Ovary (tissue), 9 donors: ENCODE results near the gene BRWD1. TPM values are rescaled to one million over a fixed set of nuclear protein-coding genes. Genes with fewer than 3 reads are reported as not detected.

Experiments used
- DNase-seq, 5 donors: peaks; one replicate each; pipeline ENCODE4 v3.0.0-alpha.2; 2019 to 2020
- H3K27ac ChIP-seq, 2 donors: fragments of 200-600 bp; one replicate each; pipeline versions ENCODE4 v1.5.1 to v1.8.0; 2019 to 2022
- H3K27me3 ChIP-seq: fragments of 200-600 bp; one replicate; pipeline ENCODE4 v1.8.0; 2022
- H3K36me3 ChIP-seq: fragments of 200-600 bp; sonication (generic); one replicate; pipeline ENCODE4 v1.5.1; 2019
- H3K4me1 ChIP-seq: one replicate; pipeline ENCODE4 v1.8.1; 2013; ENCODE audit warnings: mild to moderate bottlenecking, moderate library complexity; ENCODE audit not compliant: insufficient read depth
- H3K4me3 ChIP-seq: fragments of 200-600 bp; sonication (generic); one replicate; pipeline ENCODE4 v1.5.1; 2017
- H3K9me3 ChIP-seq, 2 donors: fragments of 200-600 bp in 1 of 2; sonication (generic) in 1 of 2; one replicate each; pipeline versions ENCODE4 v1.5.1 to v1.8.1; 2013 to 2019; ENCODE audit warnings: mild to moderate bottlenecking in 1 of 2, moderate library complexity in 1 of 2
- CTCF ChIP-seq, 3 donors: fragments of 450-650 bp in 2 of 3; fragments of 200-600 bp in 1 of 3; IDR thresholded peaks; one replicate each; pipeline versions ENCODE4 v1.5.1 to v1.8.0; 2016 to 2022; ENCODE audit warnings: antibody characterized with exemption in 3 of 3, mild to moderate bottlenecking in 1 of 3
- EP300 ChIP-seq: sonication (generic); formaldehyde crosslinking; IDR thresholded peaks from one replicate; pipeline ENCODE4 v1.6.1; 2017; ENCODE audit warnings: antibody characterized with exemption
- POLR2A ChIP-seq: fragments of 450-650 bp; IDR thresholded peaks from one replicate; pipeline ENCODE4 v1.6.1; 2017; ENCODE audit warnings: antibody characterized with exemption, mild to moderate bottlenecking, moderate library complexity
- WGBS, 3 donors: extraction: QIAGEN DNeasy Blood & Tissue Kit in 1 of 3; methylation state at CpG; one replicate each; pipeline versions ENCODE4 v1.1.5 to v1.1.7; 2013 to 2017; 5-methylcytosine and 5-hydroxymethylcytosine counted together
- intact Hi-C, 4 donors: fragments of 100-400 bp; cut with DNase I; formaldehyde crosslinking; loops; one replicate each; pipeline versions ENCODE4 v1.11.0 to v1.15.1; 2022 to 2023
- polyA plus RNA-seq, 2 donors: library from polyadenylated mRNA; stranded (reverse); fragments of 200-250 nt in 1 of 2; fragments of 350-450 nt in 1 of 2; fragmentation: Illumina TruSeq in 1 of 2; extraction: RNeasy Lipid Tissue Mini Kit (QIAGEN cat#74804) in 1 of 2; gene quantifications; one replicate each; pipeline ENCODE4 v1.2.3, GENCODE V29; 2013 to 2014
- total RNA-seq, 7 donors: library from RNA; depleted of rRNA in 2 of 7; stranded (reverse); fragments of >200 nt in 2 of 7; fragmentation: NEBNext Ultra II Directional in 3 of 7; extraction: Animal tissue kit (Norgen Biotek cat#: 25700) in 3 of 7; gene quantifications; one replicate each; pipeline versions ENCODE4 v1.1.0 to v1.2.4, GENCODE V29; 2016 to 2023
- donor health status: DM: no; HTN: no; CAD: no; lungs with moderate emphysema.
- donor health status: DM: no; HTN: no; CAD: no.
- donor health status: Bipolar disorder and iron deficiency.
- donor health status: DM: yes; HTN: yes; CAD: no.
- donor health status: DM: no; HTN: no; CAD: no.
- donor health status: DM: yes; HTN: yes; CAD: no.

BRWD1 gene
- total and polyA plus RNA-seq, 9 donors = 15.7 to 73.0 (median 49.6) TPM

- no peak for DNase-seq
- Histone ChIP-seq H3K27me3 (no peaks in the 10 kb centered on the region), H3K9me3 (no peaks in the 10 kb centered on the region), H3K4me1 (no peaks in the 10 kb centered on the region), H3K4me3 (no peak overlapping the region), H3K36me3 (no peaks in the 10 kb centered on the region), H3K27ac (no peak overlapping the region)
- intact Hi-C loops = loop anchor here in 1 of 4 donors (10.0 kb wide), 1 partner anchor 147 kb away; a partner anchor contains a TSS
- no peak for TF ChIP-seq POLR2A
- TF ChIP-seq CTCF (IDR thresholded peaks at IDR 0.05) = no peak
- no peak for TF ChIP-seq EP300
- WGBS, 3 donors = 50 to 79% (median 60%) methylated on average over 1 of the region's 1 CpG
Observed at GRCh38 chr21:39238275-39238674, 75.2 kb downstream of the BRWD1 start.

- Histone ChIP-seq H3K4me1 (no peaks in the 10 kb centered on the region), H3K9me3 (no peaks in the 10 kb centered on the region), H3K27me3 (no peaks in the 10 kb centered on the region), H3K4me3 (no peak overlapping the region), H3K27ac (no peak overlapping the region), H3K36me3 (no peaks in the 10 kb centered on the region)
- TF ChIP-seq POLR2A (no peak), EP300 (no peak), CTCF (IDR thresholded peaks at IDR 0.05) (no peak)
- no peak for DNase-seq
- WGBS, 3 donors = 89 to 94% (median 89%) methylated on average over 3 of the region's 3 CpGs
- intact Hi-C loops = loop anchor here in 1 of 4 donors (10.0 kb wide), 1 partner anchor 152 kb away; a partner anchor contains a TSS
Observed at GRCh38 chr21:39232861-39233291, 80.6 kb downstream of the BRWD1 start.

DNA sequence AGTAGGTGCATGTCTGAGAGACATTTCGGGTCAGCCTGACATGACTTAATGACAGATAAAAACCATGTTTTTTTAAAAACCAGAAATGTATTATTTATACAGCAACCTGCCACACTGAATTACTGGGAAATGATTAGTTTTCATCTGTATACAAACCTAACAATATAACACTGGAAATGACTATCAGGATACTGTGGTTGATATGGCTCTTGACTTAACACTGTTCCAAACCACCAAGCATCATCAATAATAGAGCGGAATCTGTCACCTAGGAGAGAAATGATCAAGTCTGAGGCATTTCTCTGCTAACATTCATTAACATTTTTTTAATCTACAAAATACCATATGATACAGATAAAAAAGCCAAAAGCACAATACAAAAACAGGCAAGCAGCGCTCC, 88.5 kb downstream of the BRWD1 start:
- intact Hi-C loops = no loop called here
- H3K36me3 ChIP-seq = no peaks in the 10 kb centered on the region
- H3K27me3 ChIP-seq = no peaks in the 10 kb centered on the region
- no peaks in the 10 kb centered on the region for H3K9me3 ChIP-seq
- H3K27ac ChIP-seq = no peak overlapping the region
- no peaks in the 10 kb centered on the region for H3K4me1 ChIP-seq
- H3K4me3 ChIP-seq = no peak overlapping the region
- 96 to 99% (median 97%) methylated on average over 3 of the region's 3 CpGs for WGBS, 3 donors
- TF ChIP-seq CTCF (IDR thresholded peaks at IDR 0.05) = no peak
- DNase-seq = no peak

DNA sequence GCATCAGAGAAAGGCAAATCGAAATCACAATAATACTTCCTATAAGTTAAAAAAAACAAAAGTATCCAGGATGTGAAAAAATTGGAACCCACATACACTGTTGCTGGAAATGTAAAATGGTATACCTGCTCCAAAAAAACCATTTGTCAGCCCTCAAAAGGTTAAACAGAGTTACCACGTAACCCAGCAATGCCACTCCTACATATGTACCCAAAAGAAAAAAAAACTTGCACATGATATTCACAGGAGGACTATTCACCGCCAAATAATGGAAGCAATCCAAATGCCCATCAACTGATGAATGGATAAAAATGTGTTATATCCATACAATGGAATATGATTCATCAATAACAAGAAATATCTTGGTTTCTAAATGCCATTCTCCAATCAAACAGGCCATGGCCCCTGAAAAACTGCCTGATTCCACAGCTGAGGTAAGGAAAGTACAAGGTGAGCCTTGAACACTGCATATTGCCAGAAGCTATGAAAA, 91.4 kb downstream of the BRWD1 start:
- WGBS, 3 donors = 88 to 96% (median 94%) methylated on average over 3 of the region's 3 CpGs
- no peak for TF ChIP-seq EP300
- no peak for TF ChIP-seq POLR2A
- no peak for TF ChIP-seq CTCF (IDR thresholded peaks at IDR 0.05)
- Histone ChIP-seq H3K36me3 (no peaks in the 10 kb centered on the region), H3K27ac (no peak overlapping the region), H3K27me3 (no peaks in the 10 kb centered on the region), H3K4me1 (no peaks in the 10 kb centered on the region), H3K4me3 (no peak overlapping the region), H3K9me3 (no peaks in the 10 kb centered on the region)
- no peak for DNase-seq
- intact Hi-C loops = no loop called here
